NCI-H774 (cell line): ENCODE measurements around the gene MRM2.

Experiments
- DNase-seq: peaks from one replicate; lab custom pipeline; 2025; lab: John Stamatoyannopoulos, UW

Gene MRM2

GRCh38 chr7:2185715-2186114, 56.3 kb downstream of the MRM2 start:
- DNase-seq = no peak
